Measurements from ENCODE around the gene GRB2.

DNA sequence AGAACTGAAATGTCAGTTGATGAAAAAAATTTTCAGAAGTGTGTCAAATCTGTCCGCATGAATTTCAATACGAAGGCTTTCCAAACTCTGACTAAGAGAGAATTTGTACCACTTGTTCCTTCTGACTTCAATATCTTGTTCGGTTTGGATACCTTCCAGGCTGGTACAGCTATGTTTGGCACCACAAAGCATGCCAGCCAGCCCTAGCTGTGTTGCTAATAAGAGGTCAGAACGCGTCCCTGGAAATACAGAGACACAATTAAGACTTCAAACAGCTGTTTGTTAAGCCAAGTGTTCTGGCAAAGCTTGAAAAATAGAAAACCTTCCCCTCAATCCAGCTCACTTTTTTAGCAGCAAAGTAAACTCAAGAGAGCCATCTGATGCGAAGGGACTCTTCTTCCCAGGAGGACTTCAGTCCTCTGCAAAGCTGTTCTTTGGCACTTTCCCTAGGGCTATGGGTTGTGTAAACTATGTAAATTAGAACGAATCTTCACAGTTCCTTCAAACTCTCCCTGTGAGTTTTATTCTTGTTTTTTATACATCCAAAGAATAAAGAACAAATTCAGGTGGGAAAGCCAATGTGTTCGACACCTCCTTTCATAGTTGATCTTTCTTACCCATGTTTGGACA, 35.1 kb downstream of the GRB2 start:
- TF ChIP-seq, protein P1, sequence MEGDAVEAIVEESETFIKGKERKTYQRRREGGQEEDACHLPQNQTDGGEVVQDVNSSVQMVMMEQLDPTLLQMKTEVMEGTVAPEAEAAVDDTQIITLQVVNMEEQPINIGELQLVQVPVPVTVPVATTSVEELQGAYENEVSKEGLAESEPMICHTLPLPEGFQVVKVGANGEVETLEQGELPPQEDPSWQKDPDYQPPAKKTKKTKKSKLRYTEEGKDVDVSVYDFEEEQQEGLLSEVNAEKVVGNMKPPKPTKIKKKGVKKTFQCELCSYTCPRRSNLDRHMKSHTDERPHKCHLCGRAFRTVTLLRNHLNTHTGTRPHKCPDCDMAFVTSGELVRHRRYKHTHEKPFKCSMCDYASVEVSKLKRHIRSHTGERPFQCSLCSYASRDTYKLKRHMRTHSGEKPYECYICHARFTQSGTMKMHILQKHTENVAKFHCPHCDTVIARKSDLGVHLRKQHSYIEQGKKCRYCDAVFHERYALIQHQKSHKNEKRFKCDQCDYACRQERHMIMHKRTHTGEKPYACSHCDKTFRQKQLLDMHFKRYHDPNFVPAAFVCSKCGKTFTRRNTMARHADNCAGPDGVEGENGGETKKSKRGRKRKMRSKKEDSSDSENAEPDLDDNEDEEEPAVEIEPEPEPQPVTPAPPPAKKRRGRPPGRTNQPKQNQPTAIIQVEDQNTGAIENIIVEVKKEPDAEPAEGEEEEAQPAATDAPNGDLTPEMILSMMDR (IDR thresholded peaks at IDR 0.05; ENCODE audit: low read depth, low read length): no peak
- no peak for TF ChIP-seq EZH2phosphoT487 (IDR thresholded peaks at IDR 0.05; ENCODE audit: low read depth)
